H1 (cell line): ENCODE results near the gene PAK5. TPM values are rescaled to one million over a fixed set of nuclear protein-coding genes. Genes with fewer than 3 reads are reported as not detected.

Experiments
- KDM4A ChIP-seq: IDR thresholded peaks from one replicate; pipeline ENCODE4 v1.7.1; 2012; ENCODE audit warnings: low read depth, mild to moderate bottlenecking, moderate library complexity, low read length, inconsistent platforms; ENCODE audit not compliant: severe bottlenecking
- polyA plus RNA-seq, 7 experiments: library from polyadenylated mRNA; depleted of rRNA in 3 of 7; stranded (reverse) in 5 of 7; unstranded in 2 of 7; fragments of >200 nt in 5 of 7; fragments of 200-250 nt in 2 of 7; gene quantifications; 1 replicate in 5 of 7; 2 replicates in 1 of 7; 4 replicates in 1 of 7; pipeline versions ENCODE4 v1.2.1 to v1.2.3, GENCODE V29; 2011 to 2013; ENCODE audit warnings: missing spikeins in 2 of 7, mixed read lengths in 2 of 7
- total RNA-seq: library from RNA; stranded (reverse); fragmentation: NEBNext Ultra II Directional; extraction: Animal tissue kit (Norgen Biotek cat#: 25700); gene quantifications from 2 replicates; pipeline ENCODE4 v1.2.1, GENCODE V29; 2021

Gene PAK5
- total and polyA plus RNA-seq, 2 of the 8 experiments (the other 6 are each of a cell fraction or from before 2014, with no cell fraction given) = 0.54 to 0.80 TPM

- peak; percentile 33 for TF ChIP-seq KDM4A
These were observed 332.5 kb downstream of the PAK5 start (continued) for GRCh38 chr20:9506280-9506821.
